Neural progenitor cell (in vitro differentiated cells): ENCODE results near the gene CAMKMT.

Experiments
- CTCF ChIP-seq: fragments of 200-600 bp; sonication (generic); IDR thresholded peaks from 2 replicates; pipeline ENCODE4 v1.5.1; 2017; ENCODE audit warnings: antibody characterized with exemption, mild to moderate bottlenecking
- EZH2phosphoT487 ChIP-seq: fragments of 200-600 bp; sonication (generic); IDR thresholded peaks from 2 replicates; pipeline ENCODE4 v1.6.1; 2017; ENCODE audit warnings: antibody characterized with exemption

GRCh38 chr2:44529448-44529847 lies 167.7 kb downstream of the CAMKMT start:
- TF ChIP-seq EZH2phosphoT487 = no peak
- no peak for TF ChIP-seq CTCF
